Stimulated activated CD8-positive, alpha-beta memory T cell treated with anti-CD3 and anti-CD28 coated beads, Interleukin-7, amount 100 ng/mL, for 4 hours (primary cell): ENCODE results near the gene RFX1.

Experiments used
- DNase-seq, 2 donors: peaks; one replicate each; pipeline ENCODE4 v3.0.0-alpha.2; 2020; ENCODE audit warnings: low read depth in 2 of 2

RFX1 gene

GRCh38 chr19:13961826-13962698 lies 44.1 kb downstream of the RFX1 start:
- DNase-seq: no peak

- no peak for DNase-seq
Observed at GRCh38 chr19:13960863-13961784, 45.0 kb downstream of the RFX1 start.

- DNase-seq: no peak
Observed at GRCh38 chr19:13959962-13960862, 45.9 kb downstream of the RFX1 start.

GRCh38 chr19:13959141-13959961 lies 46.8 kb downstream of the RFX1 start:
- no peak for DNase-seq

GRCh38 chr19:13958043-13958442 lies 48.1 kb downstream of the RFX1 start:
- no peak for DNase-seq

- DNase-seq: no peak
Observed at GRCh38 chr19:13957051-13957450, 49.1 kb downstream of the RFX1 start.

- DNase-seq: no peak
Observed at GRCh38 chr19:13956365-13956744, 49.8 kb downstream of the RFX1 start.

GRCh38 chr19:13955662-13956364 lies 50.3 kb downstream of the RFX1 start:
- DNase-seq: no peak

- DNase-seq: no peak
Observed at GRCh38 chr19:13954185-13954584, 51.9 kb downstream of the RFX1 start.

- DNase-seq: no peak
Observed at GRCh38 chr19:13952931-13953531, 53.1 kb downstream of the RFX1 start.

GRCh38 chr19:13952154-13952930 lies 53.8 kb downstream of the RFX1 start, which contains the start of gene DCAF15:
TSS of gene DCAF15 (plus strand) at chr19:13952509. CDS start at chr19:13952513, 4 bp downstream.
- peak; percentile 98 to 99 for DNase-seq

- no peak for DNase-seq
Observed at GRCh38 chr19:13951799-13952153, 54.3 kb downstream of the RFX1 start.

- no peak for DNase-seq
Observed at GRCh38 chr19:13951043-13951442, 55.1 kb downstream of the RFX1 start.

GRCh38 chr19:13946414-13946813 lies 59.7 kb downstream of the RFX1 start:
- no peak for DNase-seq

- DNase-seq: no peak
Observed at GRCh38 chr19:13942023-13942684, 64.0 kb downstream of the RFX1 start.

GRCh38 chr19:13938301-13939064 lies 67.6 kb downstream of the RFX1 start, which contains the start of gene PODNL1:
TSS of gene PODNL1 (minus strand) at chr19:13938417. CDS start at chr19:13938181, 236 bp downstream.
- no peak for DNase-seq
